KOPT-K1 (cell line): ENCODE results near the gene ECE1.

ENCODE experiments used
- H3K27ac ChIP-seq: fragments of 200-600 bp; sonication (generic); 2 replicates; pipeline ENCODE4 v1.5.1; 2016; ENCODE audit warnings: antibody characterized with exemption, mild to moderate bottlenecking, low read depth, low read length; ENCODE audit not compliant: poor library complexity, severe bottlenecking
- H3K36me3 ChIP-seq: fragments of 200-600 bp; sonication (generic); 2 replicates; pipeline ENCODE4 v1.5.1; 2017; ENCODE audit warnings: antibody characterized with exemption, mild to moderate bottlenecking, low read length, moderate library complexity; ENCODE audit not compliant: insufficient read depth
- H3K9me3 ChIP-seq: fragments of 200-600 bp; sonication (generic); 2 replicates; pipeline ENCODE4 v1.5.1; 2017; ENCODE audit warnings: antibody characterized with exemption, low read length, mild to moderate bottlenecking; ENCODE audit not compliant: insufficient read depth, poor library complexity, severe bottlenecking

ECE1 gene

DNA sequence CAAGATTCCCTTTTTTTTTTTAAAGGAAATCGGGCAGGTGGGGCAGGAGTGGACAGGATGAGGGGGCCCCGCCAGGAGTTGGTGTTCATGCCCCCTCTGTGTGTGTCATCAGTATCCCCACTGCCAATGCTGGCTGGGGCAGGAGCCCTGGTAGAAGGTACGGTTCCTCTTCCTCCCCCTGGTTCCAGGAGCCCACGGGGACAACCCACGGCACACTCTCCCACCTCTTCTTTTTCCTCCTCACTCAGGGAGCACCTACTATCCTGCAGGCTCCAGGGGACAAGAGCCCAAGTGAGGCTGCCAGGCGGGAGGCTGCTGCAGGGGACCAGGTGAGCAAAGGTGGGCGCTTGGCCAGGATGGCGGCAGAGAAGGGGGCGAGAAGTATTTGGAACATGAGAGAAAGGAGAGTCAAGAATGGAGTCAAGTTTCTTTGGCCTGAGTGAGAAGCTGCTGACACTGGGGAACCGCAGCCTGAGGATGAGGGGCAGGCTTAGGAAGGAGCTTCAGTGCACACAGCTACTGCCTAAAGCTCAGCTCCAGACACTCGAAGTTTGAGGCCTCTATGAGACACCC lies 26.5 kb downstream of the ECE1 start:
- no peak overlapping the region for H3K27ac ChIP-seq
- H3K9me3 ChIP-seq: no peaks in the 10 kb centered on the region
- peaks cover 3% of the 10 kb centered on the region; the same call in 1 of the 2 replicates for H3K36me3 ChIP-seq

DNA sequence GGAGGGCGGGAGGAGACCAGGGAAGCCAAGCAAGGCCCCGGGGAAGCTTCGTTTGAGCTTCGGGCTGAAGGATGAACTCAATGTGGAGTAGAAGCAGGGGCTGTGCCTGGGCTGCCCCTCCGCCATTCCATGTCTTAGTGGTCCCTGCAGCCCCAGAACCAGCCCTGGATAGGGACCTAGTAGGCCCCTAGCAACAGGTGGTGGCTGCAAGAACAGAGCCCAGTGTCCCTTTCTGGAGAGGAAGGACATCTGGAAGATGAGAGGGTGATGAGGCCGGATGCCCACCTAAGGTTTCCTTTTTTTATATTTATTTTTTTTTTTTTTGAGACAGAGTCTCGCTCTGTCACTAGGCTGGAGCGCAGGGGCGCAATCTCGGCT lies 27.2 kb downstream of the ECE1 start:
- Histone ChIP-seq H3K27ac (no peak overlapping the region), H3K9me3 (no peaks in the 10 kb centered on the region), H3K36me3 (peaks cover 3% of the 10 kb centered on the region; the same call in 1 of the 2 replicates)

DNA sequence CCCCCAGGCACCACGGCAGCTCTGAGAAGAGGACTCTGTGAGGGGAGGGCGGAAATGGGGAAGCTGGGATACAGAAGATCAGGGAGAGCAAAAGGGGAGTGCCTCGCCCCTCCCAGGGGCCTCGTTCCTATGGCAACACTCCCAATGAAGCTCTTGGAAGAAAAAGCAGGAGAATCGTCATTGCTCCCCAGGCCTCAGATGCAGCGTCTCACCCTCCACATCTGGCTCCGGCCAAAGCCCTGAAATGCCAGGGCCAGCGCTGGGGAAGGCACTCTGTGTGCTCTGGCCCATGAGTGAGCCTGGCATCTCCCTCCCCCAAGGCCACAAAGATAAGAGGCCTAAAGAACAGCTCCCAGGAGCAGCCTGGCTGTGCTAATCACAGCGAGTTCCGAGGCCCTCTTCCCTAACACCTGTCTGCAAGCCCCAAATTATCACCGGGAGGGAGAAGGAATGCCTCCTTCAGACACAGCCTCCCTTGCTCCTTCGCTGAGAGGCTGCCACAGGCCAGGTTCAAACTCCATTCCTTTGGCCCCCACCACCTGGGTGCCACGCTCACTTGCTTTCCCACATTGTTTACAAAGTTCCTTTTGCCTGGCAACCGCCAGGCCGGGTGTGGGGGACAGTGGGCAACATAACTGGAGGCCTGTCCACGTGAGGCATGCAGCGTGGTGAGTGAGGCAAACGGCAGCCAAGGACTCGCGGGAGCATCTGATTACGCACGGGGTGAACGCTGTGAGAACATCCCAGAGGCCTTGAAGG lies 27.8 kb downstream of the ECE1 start:
- no peak overlapping the region for H3K27ac ChIP-seq
- peaks cover 3% of the 10 kb centered on the region; the same call in 1 of the 2 replicates for H3K36me3 ChIP-seq

GRCh38 chr1:21261551-21262292 lies 28.5 kb downstream of the ECE1 start:
- Histone ChIP-seq H3K27ac (no peak overlapping the region), H3K9me3 (no peaks in the 10 kb centered on the region), H3K36me3 (peaks cover 3% of the 10 kb centered on the region; the same call in 1 of the 2 replicates)

More for the DNA sequence above, 27.8 kb downstream of the ECE1 start:
- no peaks in the 10 kb centered on the region for H3K9me3 ChIP-seq

DNA sequence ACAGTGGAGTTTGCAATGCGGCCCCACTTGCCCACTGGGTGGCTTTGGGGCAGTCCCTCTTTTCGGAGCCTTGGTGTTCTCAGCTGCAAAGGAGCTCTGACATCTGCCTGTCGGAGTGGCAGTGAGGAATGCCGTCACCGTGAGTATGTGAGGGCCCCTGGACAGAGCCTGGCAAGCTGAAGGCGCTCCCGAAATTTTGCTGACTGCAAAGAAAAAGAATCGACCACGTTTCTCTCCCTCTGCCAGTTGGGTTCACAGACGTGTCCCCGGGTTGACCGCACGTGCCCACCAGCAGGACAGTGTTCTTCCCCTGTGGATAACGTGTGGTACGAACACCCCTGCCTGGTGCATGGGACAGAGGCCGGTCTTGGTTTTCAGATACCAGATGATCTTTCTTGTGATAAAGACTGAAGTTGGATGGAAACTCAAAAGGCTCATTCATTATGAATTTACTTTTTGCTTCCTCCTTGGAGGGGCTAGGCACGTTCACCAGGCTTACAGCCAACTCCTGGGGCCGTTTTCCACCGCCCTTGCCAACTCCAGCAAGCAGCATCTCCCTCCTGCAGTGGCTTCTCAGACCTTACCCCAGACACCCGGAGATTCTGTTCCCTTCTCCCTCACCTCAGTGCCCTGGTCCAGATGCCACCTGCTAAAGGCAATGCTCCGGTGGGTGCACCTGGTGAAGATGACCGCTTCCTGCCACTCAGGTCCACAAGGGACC lies 29.7 kb downstream of the ECE1 start:
- peaks cover 3% of the 10 kb centered on the region; the same call in 1 of the 2 replicates for H3K36me3 ChIP-seq
- no peak overlapping the region for H3K27ac ChIP-seq
- H3K9me3 ChIP-seq: no peaks in the 10 kb centered on the region

- Histone ChIP-seq H3K27ac (no peak overlapping the region), H3K9me3 (no peaks in the 10 kb centered on the region), H3K36me3 (peaks cover 9% of the 10 kb centered on the region; the same call in 1 of the 2 replicates)
Measured at GRCh38 chr1:21259316-21260076, 30.8 kb downstream of the ECE1 start.

DNA sequence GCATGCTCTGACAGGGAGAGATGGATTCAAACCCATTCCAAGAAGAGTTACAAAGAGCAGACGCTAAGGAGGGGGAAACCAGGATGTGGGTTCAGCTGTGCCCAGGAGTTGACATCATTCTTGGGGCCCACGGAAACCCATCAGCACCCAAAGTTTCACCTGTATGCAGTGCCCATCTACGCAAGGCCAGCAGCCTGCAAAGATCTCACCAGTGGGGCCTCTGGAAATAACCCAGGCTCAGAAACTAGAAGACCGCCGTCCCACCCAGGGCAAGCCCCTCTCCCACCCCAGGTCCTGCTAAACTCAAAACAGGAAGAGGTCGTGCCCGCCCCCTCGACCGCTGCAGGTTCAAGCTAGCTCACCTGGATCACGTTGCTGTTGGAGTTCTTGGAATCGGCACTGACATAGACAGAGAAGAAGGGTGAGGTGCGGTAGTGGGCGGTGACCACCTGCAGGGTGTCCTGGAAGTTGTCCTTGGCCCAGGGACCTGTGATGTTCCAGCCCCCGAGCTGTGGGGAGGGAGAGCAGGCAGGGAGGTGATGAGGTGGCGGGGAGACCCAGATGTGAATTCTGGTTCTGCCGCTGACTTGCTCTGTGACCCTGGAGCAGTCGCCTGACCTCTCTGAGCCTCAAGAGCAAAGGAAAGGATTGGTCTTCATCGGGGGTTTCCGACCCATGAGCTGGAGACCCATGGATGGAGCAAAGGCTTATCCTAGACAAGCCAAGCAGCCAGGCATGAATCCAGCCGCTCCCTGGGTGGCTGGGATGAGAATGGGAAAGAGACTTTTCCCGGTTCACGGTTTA lies 31.7 kb downstream of the ECE1 start:
- H3K36me3 ChIP-seq: peaks cover 10% of the 10 kb centered on the region; the same call in 1 of the 2 replicates
- H3K9me3 ChIP-seq: no peaks in the 10 kb centered on the region
- H3K27ac ChIP-seq: no peak overlapping the region

DNA sequence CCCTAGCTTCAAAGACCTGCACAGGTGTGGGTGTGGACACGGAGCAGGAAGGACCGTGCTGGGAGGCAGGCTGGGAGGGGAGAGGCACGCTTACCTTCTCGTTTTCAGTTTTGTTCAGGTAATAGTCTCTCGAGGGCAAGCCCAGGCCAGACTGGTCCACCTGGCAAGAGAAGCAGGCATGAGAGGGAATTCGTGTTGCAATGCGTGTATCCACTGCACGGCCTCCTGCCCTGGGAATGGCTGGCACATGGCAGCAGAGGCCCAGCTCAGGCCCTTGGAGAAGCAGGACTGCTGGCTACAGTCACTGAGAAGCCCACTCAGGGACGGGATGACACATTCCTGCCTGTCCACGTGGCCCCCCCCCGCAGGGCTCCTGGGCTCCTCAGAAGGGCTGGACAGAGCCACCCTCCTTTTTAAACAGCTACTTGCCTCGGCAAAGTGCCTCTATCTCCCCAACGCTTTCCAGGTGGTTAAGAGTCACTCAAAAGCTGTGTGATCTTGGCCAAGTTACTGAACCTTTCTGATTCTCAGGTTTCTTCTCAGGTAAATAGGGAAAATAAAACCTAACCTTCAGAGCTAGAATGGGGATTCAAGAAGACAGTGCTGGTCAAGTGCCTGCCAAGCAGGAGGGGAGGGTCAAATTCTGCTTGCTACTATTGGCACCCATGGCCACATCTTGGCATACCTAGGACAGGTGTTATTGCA lies 32.7 kb downstream of the ECE1 start:
- Histone ChIP-seq H3K9me3 (no peaks in the 10 kb centered on the region), H3K27ac (no peak overlapping the region), H3K36me3 (peaks cover 10% of the 10 kb centered on the region; the same call in 1 of the 2 replicates)

DNA sequence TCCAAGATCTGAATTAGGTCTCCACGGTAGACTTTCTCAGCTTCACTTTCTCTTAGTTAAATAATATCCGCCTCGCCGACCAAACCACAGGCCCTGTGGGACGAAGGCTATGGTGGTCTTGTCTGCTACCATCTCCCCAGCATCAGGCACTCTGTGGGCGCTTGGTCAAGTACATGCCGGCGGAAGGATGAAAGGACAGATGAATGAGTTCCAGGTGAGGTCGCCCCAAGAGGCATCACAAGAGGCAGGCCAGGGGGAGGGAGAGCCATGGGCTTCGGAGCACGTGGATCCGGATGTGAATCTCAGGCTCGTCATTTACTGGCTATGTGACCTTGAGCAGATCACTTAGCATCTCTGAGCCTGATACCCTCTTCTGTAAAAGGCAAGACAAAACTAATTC lies 33.5 kb downstream of the ECE1 start:
- no peak overlapping the region for H3K27ac ChIP-seq
- H3K9me3 ChIP-seq: no peaks in the 10 kb centered on the region
- H3K36me3 ChIP-seq: peaks cover 10% of the 10 kb centered on the region; the same call in 1 of the 2 replicates

GRCh38 chr1:21255943-21256320 lies 34.3 kb downstream of the ECE1 start:
- Histone ChIP-seq H3K9me3 (no peaks in the 10 kb centered on the region), H3K36me3 (peaks cover 10% of the 10 kb centered on the region; the same call in 1 of the 2 replicates), H3K27ac (no peak overlapping the region)

DNA sequence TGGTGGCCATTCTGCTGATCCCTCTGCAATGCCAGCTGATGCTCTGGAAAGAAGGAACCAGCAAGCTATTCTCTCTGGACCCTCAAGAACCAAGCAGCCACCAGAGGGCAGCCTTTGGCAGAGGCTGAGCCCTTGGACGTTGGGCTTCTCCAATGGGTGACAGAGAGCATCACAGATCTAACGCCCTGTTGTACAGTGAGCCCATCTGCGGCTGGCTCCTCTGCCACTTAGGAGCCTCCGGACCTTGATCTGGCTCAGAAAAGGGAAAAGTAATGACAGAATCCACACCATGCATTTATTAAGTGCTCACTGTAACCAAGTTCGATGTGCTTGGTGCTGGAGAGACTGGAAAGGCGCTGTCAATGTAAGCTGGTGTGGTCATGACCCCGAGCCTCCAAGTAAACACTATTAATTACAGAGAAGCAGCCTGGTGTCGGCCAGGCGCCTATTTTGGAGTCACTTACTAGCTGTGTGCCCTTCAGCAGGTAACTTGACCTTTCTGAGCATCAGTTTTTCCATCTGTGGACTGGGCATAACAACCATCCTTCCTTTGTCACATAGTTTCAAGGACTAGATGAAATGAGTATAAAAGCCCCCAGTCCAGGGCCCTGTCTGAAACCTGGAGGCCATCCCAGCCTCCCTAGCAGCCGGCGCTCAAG lies 34.9 kb downstream of the ECE1 start:
- Histone ChIP-seq H3K36me3 (peaks cover 10% of the 10 kb centered on the region; the same call in 1 of the 2 replicates), H3K27ac (no peak overlapping the region)

DNA sequence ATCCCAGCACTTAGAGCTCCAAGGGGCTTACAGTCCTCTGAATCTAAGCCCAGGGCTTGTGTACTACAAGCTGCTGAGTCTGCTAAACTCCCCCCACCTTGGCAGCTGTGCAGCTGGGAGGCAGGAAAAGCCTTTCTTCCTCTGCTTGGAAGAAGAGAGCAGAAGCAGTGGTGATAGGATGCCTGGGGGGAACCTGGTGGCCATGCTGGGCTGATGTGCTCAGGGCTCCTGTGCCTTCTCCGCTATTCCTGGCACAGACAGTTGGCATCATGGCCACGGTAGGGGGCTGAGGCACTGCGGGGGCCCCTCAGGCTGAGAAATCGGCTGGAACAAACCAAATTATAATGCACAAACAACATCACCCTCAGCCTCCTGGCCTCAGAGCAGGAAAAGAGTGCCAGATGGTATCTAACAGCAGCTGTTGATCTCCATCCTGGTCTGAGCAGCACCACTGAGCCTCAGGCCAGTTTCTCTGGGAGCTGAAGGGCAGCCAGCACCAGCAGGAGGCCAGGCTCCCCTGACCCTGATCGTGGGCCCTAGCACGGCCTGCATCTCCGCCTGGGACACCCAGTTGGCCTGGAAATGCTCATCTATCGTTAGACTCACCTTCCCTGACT lies 35.8 kb downstream of the ECE1 start:
- peaks cover 7% of the 10 kb centered on the region; the same call in 1 of the 2 replicates for H3K36me3 ChIP-seq
- no peak overlapping the region for H3K27ac ChIP-seq
- no peaks in the 10 kb centered on the region for H3K9me3 ChIP-seq

More for the DNA sequence above, 34.9 kb downstream of the ECE1 start:
- no peaks in the 10 kb centered on the region for H3K9me3 ChIP-seq
